Measurements from ENCODE around the gene SLC1A1.

- TF ChIP-seq CTCF (IDR thresholded peaks at IDR 0.05; ENCODE audit: low read length) (no peak), EZH2 (IDR thresholded peaks at IDR 0.05; ENCODE audit: borderline replicate concordance, low read length) (no peak)
These were observed 28.8 kb upstream of the SLC1A1 start for GRCh38 chr9:4461437-4461836.

Measured in OCI-LY1 (cell line).